ENCODE results near the gene IL17C.

IL17C gene

DNA sequence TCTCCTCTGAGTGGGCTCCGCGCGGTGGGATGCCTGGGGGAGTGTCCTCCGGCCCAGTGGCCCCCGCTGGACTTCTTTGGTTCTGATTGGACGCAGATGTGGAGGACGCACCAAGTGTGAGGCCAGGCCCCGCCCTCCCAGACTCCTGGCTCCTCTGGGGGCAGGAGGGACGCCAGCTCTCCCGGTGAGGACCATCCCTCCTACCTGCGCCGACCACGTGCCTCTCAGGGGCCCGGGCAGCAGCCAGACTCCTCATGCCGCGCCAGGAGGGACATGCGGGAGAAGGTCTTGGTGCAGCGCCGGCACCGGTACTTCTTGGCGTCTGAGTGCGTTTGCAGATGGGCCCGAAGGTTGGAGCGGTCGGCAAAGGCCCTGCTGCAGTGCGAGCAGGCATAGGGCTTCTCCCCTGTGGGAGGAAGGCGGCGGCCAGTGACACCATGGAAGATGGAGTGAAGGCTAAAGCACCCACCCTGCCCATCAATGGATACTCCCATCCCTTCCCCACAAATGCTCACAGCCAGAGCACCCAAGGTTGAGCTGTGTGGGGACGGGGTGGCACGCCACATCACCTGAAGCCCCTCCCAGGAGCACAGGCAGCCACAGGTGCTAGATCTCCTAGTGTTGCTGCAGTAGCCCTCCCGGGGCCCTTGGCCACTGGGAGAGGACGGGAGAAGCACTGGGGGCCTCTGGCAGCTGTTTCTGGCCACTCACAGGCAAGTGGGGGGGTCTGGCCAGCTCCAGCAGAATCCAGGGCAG lies 40.0 kb downstream of the IL17C start:
- Histone ChIP-seq H3K9me3 (ENCODE audit: insufficient read depth, low read length) (no peaks in the 10 kb centered on the region), H3K79me2 (ENCODE audit: insufficient read depth, low read length) (no peaks in the 10 kb centered on the region), H3K36me3 (ENCODE audit: low read length) (no peaks in the 10 kb centered on the region), H3K27ac (ENCODE audit: low read depth, low read length) (no peak overlapping the region), H2AFZ (ENCODE audit: low read depth, low read length, severe bottlenecking) (no peak overlapping the region), H3F3A (ENCODE audit: insufficient read depth) (peaks cover 14% of the 10 kb centered on the region), H3K4me2 (ENCODE audit: low read depth, low read length, poor library complexity, severe bottlenecking) (no peak overlapping the region), H3K9ac (ENCODE audit: low read length) (no peak overlapping the region), H3K4me3 (ENCODE audit: insufficient read depth, low read length, poor library complexity, severe bottlenecking) (no peak overlapping the region), H3K9me2 (replicated peaks; ENCODE audit: insufficient read depth, low read length) (no peaks in the 10 kb centered on the region), H4K20me1 (ENCODE audit: low read depth, low read length) (no peaks in the 10 kb centered on the region), H3K27me3 (ENCODE audit: low read length) (no peaks in the 10 kb centered on the region)
- TF ChIP-seq EZH2phosphoT487 (conservative IDR thresholded peaks at IDR 0.05; ENCODE audit: low read length) (no peak), CTCF (IDR thresholded peaks at IDR 0.05; ENCODE audit: insufficient read depth, low read length, poor library complexity, severe bottlenecking) (no peak)

DNA sequence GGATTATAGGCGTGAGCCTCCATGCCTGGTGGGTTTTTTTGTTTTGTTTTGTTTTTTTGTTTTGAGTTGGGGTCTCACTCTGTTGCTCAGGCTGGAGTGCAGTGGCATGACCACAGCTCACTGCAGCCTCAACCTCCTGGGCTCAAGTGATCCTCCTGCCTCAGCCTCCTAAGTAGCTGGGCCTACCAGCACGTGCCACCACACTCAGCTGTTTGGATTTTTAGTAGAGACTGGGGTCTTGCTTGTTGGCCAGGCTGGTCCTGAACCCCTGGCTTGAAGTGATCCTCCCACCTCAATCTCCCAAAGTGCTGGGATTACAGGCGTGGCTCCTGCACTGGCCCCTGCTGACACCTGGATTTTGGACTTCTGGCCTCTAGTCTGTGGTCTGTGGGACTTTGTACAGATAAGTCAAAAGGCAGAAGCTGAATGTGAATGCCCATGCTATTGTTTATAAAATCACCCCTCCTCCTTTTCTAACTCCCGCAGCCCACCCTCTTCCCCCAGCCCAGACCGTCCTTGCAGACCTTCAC lies 42.2 kb downstream of the IL17C start:
- Histone ChIP-seq H3K9ac (ENCODE audit: low read length) (peak overlapping the region; percentile 51; the same call in 1 of the 2 replicates), H3K79me2 (ENCODE audit: insufficient read depth, low read length) (no peaks in the 10 kb centered on the region), H3K4me2 (ENCODE audit: low read depth, low read length, poor library complexity, severe bottlenecking) (peak overlapping the region; percentile 58), H3F3A (ENCODE audit: insufficient read depth) (peaks cover 14% of the 10 kb centered on the region), H3K36me3 (ENCODE audit: low read length) (no peaks in the 10 kb centered on the region), H3K27ac (ENCODE audit: low read depth, low read length) (peak overlapping the region; percentile 83), H2AFZ (ENCODE audit: low read depth, low read length, severe bottlenecking) (no peak overlapping the region), H3K9me3 (ENCODE audit: insufficient read depth, low read length) (no peaks in the 10 kb centered on the region), H3K4me3 (ENCODE audit: insufficient read depth, low read length, poor library complexity, severe bottlenecking) (no peak overlapping the region), H3K9me2 (replicated peaks; ENCODE audit: insufficient read depth, low read length) (no peaks in the 10 kb centered on the region), H3K27me3 (ENCODE audit: low read length) (no peaks in the 10 kb centered on the region), H4K20me1 (ENCODE audit: low read depth, low read length) (no peaks in the 10 kb centered on the region)
- no peak for TF ChIP-seq CTCF (IDR thresholded peaks at IDR 0.05; ENCODE audit: insufficient read depth, low read length, poor library complexity, severe bottlenecking)
- TF ChIP-seq EZH2phosphoT487 (conservative IDR thresholded peaks at IDR 0.05; ENCODE audit: low read length), result no peak

DNA sequence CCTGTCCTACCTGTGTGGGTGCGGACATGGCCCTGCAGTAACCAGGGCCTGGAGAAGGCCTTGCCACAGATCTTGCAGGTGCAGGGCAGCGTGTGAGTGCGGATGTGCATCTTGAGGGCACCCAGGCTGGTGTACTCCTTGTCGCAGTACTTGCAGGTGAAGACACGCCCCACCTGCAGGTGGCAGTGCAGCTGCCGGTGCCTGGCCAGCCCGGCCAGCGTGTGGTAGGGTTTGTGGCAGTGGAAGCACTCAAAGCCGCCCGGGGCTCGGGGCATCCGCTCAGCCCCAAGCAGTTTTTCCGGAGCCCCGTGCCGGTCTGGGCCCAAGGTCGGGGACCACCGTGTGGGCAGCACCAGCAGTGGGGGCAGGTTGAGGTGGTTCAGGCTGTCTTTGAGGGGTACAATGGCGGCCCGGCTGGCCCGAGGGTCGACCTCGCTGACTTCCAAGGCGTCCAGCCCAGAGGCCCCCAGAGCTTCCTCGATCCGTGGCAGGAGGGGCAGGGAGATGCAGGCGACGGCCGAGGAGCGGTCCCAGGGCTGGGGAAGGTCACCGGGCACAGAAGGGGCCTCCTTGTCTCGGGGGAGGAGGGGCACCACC lies 42.8 kb downstream of the IL17C start:
- peak overlapping the region; percentile 58 for H3K4me2 ChIP-seq (ENCODE audit: low read depth, low read length, poor library complexity, severe bottlenecking)
- no peaks in the 10 kb centered on the region for H3K9me2 ChIP-seq (replicated peaks; ENCODE audit: insufficient read depth, low read length)
- H3K9ac ChIP-seq (ENCODE audit: low read length), result peak overlapping the region; percentile 51
- peak overlapping the region; percentile 83 for H3K27ac ChIP-seq (ENCODE audit: low read depth, low read length)
- no peaks in the 10 kb centered on the region for H3K9me3 ChIP-seq (ENCODE audit: insufficient read depth, low read length)
- peaks cover 14% of the 10 kb centered on the region for H3F3A ChIP-seq (ENCODE audit: insufficient read depth)
- TF ChIP-seq CTCF (IDR thresholded peaks at IDR 0.05; ENCODE audit: insufficient read depth, low read length, poor library complexity, severe bottlenecking), result peak; percentile 63
- TF ChIP-seq EZH2phosphoT487 (conservative IDR thresholded peaks at IDR 0.05; ENCODE audit: low read length), result no peak
- no peaks in the 10 kb centered on the region for H3K36me3 ChIP-seq (ENCODE audit: low read length)
- H3K4me3 ChIP-seq (ENCODE audit: insufficient read depth, low read length, poor library complexity, severe bottlenecking), result peak overlapping the region; percentile 23
- peak overlapping the region; percentile 59 for H2AFZ ChIP-seq (ENCODE audit: low read depth, low read length, severe bottlenecking)
- H4K20me1 ChIP-seq (ENCODE audit: low read depth, low read length), result no peaks in the 10 kb centered on the region
- H3K27me3 ChIP-seq (ENCODE audit: low read length), result no peaks in the 10 kb centered on the region
- no peaks in the 10 kb centered on the region for H3K79me2 ChIP-seq (ENCODE audit: insufficient read depth, low read length)

All from SU-DHL-6 (cell line).